ES-I3 (cell line): ENCODE data around the gene SLC7A11.

Source experiments
- H3K36me3 ChIP-seq: 2 replicates; pipeline ENCODE4 v1.6.1; 2013; ENCODE audit warnings: mild to moderate bottlenecking, low read length, control low read depth, moderate library complexity; ENCODE audit not compliant: insufficient read depth
- H3K4me1 ChIP-seq: 2 replicates; pipeline ENCODE4 v1.6.1; 2013; ENCODE audit warnings: mild to moderate bottlenecking, control low read depth, low read length; ENCODE audit not compliant: insufficient read depth
- H3K9ac ChIP-seq: 2 replicates; pipeline ENCODE4 v1.6.1; 2013; ENCODE audit warnings: low read depth, mild to moderate bottlenecking, low read length, moderate library complexity
- H3K9me3 ChIP-seq: 2 replicates; pipeline ENCODE4 v1.6.1; 2013; ENCODE audit warnings: mild to moderate bottlenecking, low read length, moderate library complexity; ENCODE audit not compliant: control insufficient read depth, insufficient read depth

SLC7A11 gene

GRCh38 chr4:138236037-138236436 lies 6.1 kb downstream of the SLC7A11 start:
- Histone ChIP-seq H3K4me1 (peaks cover 12% of the 10 kb centered on the region; the same call in 1 of the 2 replicates), H3K9ac (no peak overlapping the region), H3K9me3 (no peaks in the 10 kb centered on the region), H3K36me3 (peaks cover 7% of the 10 kb centered on the region; the same call in 1 of the 2 replicates)

GRCh38 chr4:138235419-138235952 lies 6.7 kb downstream of the SLC7A11 start:
- Histone ChIP-seq H3K9ac (no peak overlapping the region), H3K4me1 (peaks cover 12% of the 10 kb centered on the region; the same call in 1 of the 2 replicates), H3K36me3 (peaks cover 7% of the 10 kb centered on the region; the same call in 1 of the 2 replicates)

GRCh38 chr4:138234248-138234647 lies 7.9 kb downstream of the SLC7A11 start:
- Histone ChIP-seq H3K36me3 (peaks cover 7% of the 10 kb centered on the region; the same call in 1 of the 2 replicates), H3K9me3 (no peaks in the 10 kb centered on the region), H3K4me1 (peaks cover 12% of the 10 kb centered on the region; the same call in 1 of the 2 replicates), H3K9ac (no peak overlapping the region)

More at GRCh38 chr4:138235419-138235952, 6.7 kb downstream of the SLC7A11 start:
- H3K9me3 ChIP-seq: no peaks in the 10 kb centered on the region

GRCh38 chr4:138233313-138234034 lies 8.7 kb downstream of the SLC7A11 start:
- Histone ChIP-seq H3K9ac (no peak overlapping the region), H3K4me1 (peaks cover 12% of the 10 kb centered on the region; the same call in 1 of the 2 replicates), H3K36me3 (peaks cover 9% of the 10 kb centered on the region; the same call in 1 of the 2 replicates), H3K9me3 (no peaks in the 10 kb centered on the region)

- Histone ChIP-seq H3K9ac (no peak overlapping the region), H3K36me3 (peaks cover 9% of the 10 kb centered on the region; the same call in 1 of the 2 replicates), H3K9me3 (no peaks in the 10 kb centered on the region), H3K4me1 (peaks cover 17% of the 10 kb centered on the region; the same call in 1 of the 2 replicates)
Measured at GRCh38 chr4:138232364-138232763, 9.8 kb downstream of the SLC7A11 start.

- peaks cover 9% of the 10 kb centered on the region; the same call in 1 of the 2 replicates for H3K36me3 ChIP-seq
- peaks cover 27% of the 10 kb centered on the region; the same call in 1 of the 2 replicates for H3K4me1 ChIP-seq
- H3K9ac ChIP-seq: no peak overlapping the region
- H3K9me3 ChIP-seq: no peaks in the 10 kb centered on the region
Measured at GRCh38 chr4:138230048-138230447, 12.1 kb downstream of the SLC7A11 start.

- Histone ChIP-seq H3K4me1 (peaks cover 28% of the 10 kb centered on the region; the same call in 1 of the 2 replicates), H3K9ac (no peak overlapping the region), H3K36me3 (peaks cover 9% of the 10 kb centered on the region; the same call in 1 of the 2 replicates), H3K9me3 (no peaks in the 10 kb centered on the region)
Measured at GRCh38 chr4:138229160-138229559, 13.0 kb downstream of the SLC7A11 start.

GRCh38 chr4:138226351-138226750 lies 15.8 kb downstream of the SLC7A11 start:
- H3K9me3 ChIP-seq: no peaks in the 10 kb centered on the region
- 0 out of 2 replicates have a peak, but pooled peaks cover 2% of the 10 kb centered on the region for H3K36me3 ChIP-seq
- H3K9ac ChIP-seq: no peak overlapping the region
- peaks cover 49% of the 10 kb centered on the region for H3K4me1 ChIP-seq

GRCh38 chr4:138225477-138225876 lies 16.7 kb downstream of the SLC7A11 start:
- no peaks in the 10 kb centered on the region for H3K9me3 ChIP-seq
- peaks cover 49% of the 10 kb centered on the region for H3K4me1 ChIP-seq
- H3K9ac ChIP-seq: no peak overlapping the region
- 0 out of 2 replicates have a peak, but pooled peaks cover 2% of the 10 kb centered on the region for H3K36me3 ChIP-seq

- Histone ChIP-seq H3K9me3 (no peaks in the 10 kb centered on the region), H3K4me1 (peaks cover 49% of the 10 kb centered on the region), H3K9ac (no peak overlapping the region), H3K36me3 (0 out of 2 replicates have a peak, but pooled peaks cover 2% of the 10 kb centered on the region)
Measured at GRCh38 chr4:138224614-138225013, 17.5 kb downstream of the SLC7A11 start.

GRCh38 chr4:138223231-138223910 lies 18.8 kb downstream of the SLC7A11 start:
- H3K9me3 ChIP-seq: no peaks in the 10 kb centered on the region
- no peak overlapping the region for H3K9ac ChIP-seq
- peaks cover 5% of the 10 kb centered on the region; the same call in 1 of the 2 replicates for H3K36me3 ChIP-seq
- H3K4me1 ChIP-seq: peaks cover 54% of the 10 kb centered on the region

GRCh38 chr4:138222046-138222445 lies 20.1 kb downstream of the SLC7A11 start:
- no peak overlapping the region for H3K9ac ChIP-seq
- peaks cover 5% of the 10 kb centered on the region; the same call in 1 of the 2 replicates for H3K36me3 ChIP-seq
- no peaks in the 10 kb centered on the region for H3K9me3 ChIP-seq
- peaks cover 54% of the 10 kb centered on the region for H3K4me1 ChIP-seq

- peaks cover 46% of the 10 kb centered on the region for H3K4me1 ChIP-seq
- H3K9ac ChIP-seq: no peak overlapping the region
- H3K9me3 ChIP-seq: no peaks in the 10 kb centered on the region
- H3K36me3 ChIP-seq: peaks cover 16% of the 10 kb centered on the region; the same call in 1 of the 2 replicates
Measured at GRCh38 chr4:138218976-138219375, 23.2 kb downstream of the SLC7A11 start.

- no peaks in the 10 kb centered on the region for H3K9me3 ChIP-seq
- peaks cover 16% of the 10 kb centered on the region; the same call in 1 of the 2 replicates for H3K36me3 ChIP-seq
- H3K9ac ChIP-seq: no peak overlapping the region
- peaks cover 36% of the 10 kb centered on the region for H3K4me1 ChIP-seq
Measured at GRCh38 chr4:138217567-138217966, 24.6 kb downstream of the SLC7A11 start.
